Ascending aorta (tissue), 2 donors: ENCODE data around the gene GIMAP2. TPM values are rescaled to one million over a fixed set of nuclear protein-coding genes. Genes with fewer than 3 reads are reported as not detected.
"Not testable (repeated sequence)": the region's sequence is repeated elsewhere in the genome, so short reads cannot be mapped to it uniquely, and the experiment has no call there.

Experiments used
- DNase-seq, 2 donors: peaks; one replicate each; pipeline ENCODE4 v3.0.0-alpha.2; 2019; ENCODE audit warnings: low spot score in 2 of 2
- H3K27ac ChIP-seq, 2 donors: fragments of 200-600 bp; sonication (generic); one replicate each; pipeline ENCODE4 v1.5.1; 2016 to 2017; ENCODE audit warnings: mild to moderate bottlenecking in 1 of 2
- H3K27me3 ChIP-seq: fragments of 200-600 bp; sonication (generic); one replicate; pipeline ENCODE4 v1.5.1; 2017
- H3K36me3 ChIP-seq, 2 donors: fragments of 200-600 bp; sonication (generic); one replicate each; pipeline ENCODE4 v1.5.1; 2016
- H3K4me1 ChIP-seq, 2 donors: fragments of 200-600 bp; sonication (generic); one replicate each; pipeline ENCODE4 v1.5.1; 2016 to 2017; ENCODE audit warnings: mild to moderate bottlenecking in 1 of 2
- H3K4me3 ChIP-seq, 2 donors: fragments of 200-600 bp; sonication (generic); one replicate each; pipeline ENCODE4 v1.5.1; 2016 to 2017; ENCODE audit warnings: mild to moderate bottlenecking in 1 of 2
- H3K9me3 ChIP-seq, 2 donors: fragments of 200-600 bp; sonication (generic); one replicate each; pipeline ENCODE4 v1.5.1; 2016
- CTCF ChIP-seq, 3 experiments: fragments of 200-600 bp in 2 of 3; fragments of 450-650 bp in 1 of 3; sonication (generic) in 2 of 3; IDR thresholded peaks; one replicate each; pipeline ENCODE4 v1.5.1; 2016 to 2019; ENCODE audit warnings: antibody characterized with exemption in 3 of 3, mild to moderate bottlenecking in 1 of 3, moderate library complexity in 1 of 3
- intact Hi-C: fragments of 100-400 bp; cut with DNase I; formaldehyde crosslinking; loops from one replicate; pipeline ENCODE4 v1.15.1; 2023
- total RNA-seq: library from RNA; depleted of rRNA; stranded (reverse); fragments of >200 nt; gene quantifications from one replicate; pipeline ENCODE4 v1.1.0, GENCODE V29; 2016

Gene GIMAP2
- total RNA-seq, 1 donor from 2014 or later, result 12.3 TPM

GRCh38 chr7:150649080-150649385, 36.5 kb upstream of the GIMAP2 start:
- no peak overlapping the region for H3K27ac ChIP-seq
- no peaks in the 10 kb centered on the region for H3K4me1 ChIP-seq
- DNase-seq, result no peak
- H3K4me3 ChIP-seq, result no peak overlapping the region
- no peaks in the 10 kb centered on the region for H3K36me3 ChIP-seq
- no peak for TF ChIP-seq CTCF (IDR thresholded peaks at IDR 0.05)
- intact Hi-C loops, result no loop called here
- no peaks in the 10 kb centered on the region for H3K27me3 ChIP-seq
- H3K9me3 ChIP-seq, result no peaks in the 10 kb centered on the region

- Histone ChIP-seq H3K4me1 (no peaks in the 10 kb centered on the region), H3K27ac (no peak overlapping the region), H3K27me3 (no peaks in the 10 kb centered on the region), H3K36me3 (no peaks in the 10 kb centered on the region), H3K4me3 (no peak overlapping the region), H3K9me3 (no peaks in the 10 kb centered on the region)
- DNase-seq, result no peak
- no peak for TF ChIP-seq CTCF (IDR thresholded peaks at IDR 0.05)
- intact Hi-C loops, result no loop called here
Observed at GRCh38 chr7:150654692-150655091, 30.8 kb upstream of the GIMAP2 start.

GRCh38 chr7:150656047-150656446, 29.5 kb upstream of the GIMAP2 start:
- H3K27ac ChIP-seq, result no peak overlapping the region
- DNase-seq, result no peak
- intact Hi-C loops, result no loop called here
- no peak overlapping the region for H3K4me3 ChIP-seq
- no peak for TF ChIP-seq CTCF (IDR thresholded peaks at IDR 0.05)
- H3K4me1 ChIP-seq, result no peaks in the 10 kb centered on the region
- H3K9me3 ChIP-seq, result no peaks in the 10 kb centered on the region
- no peaks in the 10 kb centered on the region for H3K36me3 ChIP-seq
- no peaks in the 10 kb centered on the region for H3K27me3 ChIP-seq

GRCh38 chr7:150657526-150657925, 28.0 kb upstream of the GIMAP2 start:
- H3K27ac ChIP-seq, result no peak overlapping the region
- H3K27me3 ChIP-seq, result no peaks in the 10 kb centered on the region
- no peak for DNase-seq
- no peaks in the 10 kb centered on the region for H3K9me3 ChIP-seq
- H3K36me3 ChIP-seq, result no peaks in the 10 kb centered on the region
- H3K4me1 ChIP-seq, result no peaks in the 10 kb centered on the region
- intact Hi-C loops, result no loop called here
- no peak for TF ChIP-seq CTCF (IDR thresholded peaks at IDR 0.05)
- H3K4me3 ChIP-seq, result no peak overlapping the region

GRCh38 chr7:150660939-150661613, 24.4 kb upstream of the GIMAP2 start:
- H3K4me3 ChIP-seq, result no peak overlapping the region
- intact Hi-C loops, result no loop called here
- no peak for TF ChIP-seq CTCF (IDR thresholded peaks at IDR 0.05)
- H3K9me3 ChIP-seq, result no peaks in the 10 kb centered on the region
- no peaks in the 10 kb centered on the region for H3K27me3 ChIP-seq
- no peak overlapping the region for H3K27ac ChIP-seq
- no peaks in the 10 kb centered on the region for H3K36me3 ChIP-seq
- no peaks in the 10 kb centered on the region for H3K4me1 ChIP-seq
- DNase-seq, result no peak

- H3K9me3 ChIP-seq, H3K36me3 ChIP-seq, H3K27ac ChIP-seq, H3K4me1 ChIP-seq, intact Hi-C loops, H3K4me3 ChIP-seq, DNase-seq, H3K27me3 ChIP-seq: not testable (repeated sequence)
Observed at GRCh38 chr7:150662821-150663220, 22.7 kb upstream of the GIMAP2 start.
